H9 (cell line): ENCODE data around the gene RERE. TPM values are rescaled to one million over a fixed set of nuclear protein-coding genes. Genes with fewer than 3 reads are reported as not detected.

Experiments
- DNase-seq: peaks from one replicate; pipeline ENCODE4 v3.0.0-alpha.2; 2017
- H2AFZ ChIP-seq: one replicate; pipeline ENCODE4 v1.6.1; 2013; ENCODE audit warnings: mild to moderate bottlenecking, low read length, control low read depth, moderate library complexity
- H2AK5ac ChIP-seq: 2 replicates; pipeline ENCODE4 v1.6.1; 2013; ENCODE audit warnings: low read length, control low read depth, mixed read lengths; ENCODE audit not compliant: insufficient read length
- H2BK120ac ChIP-seq: one replicate; pipeline ENCODE4 v1.6.1; 2013; ENCODE audit warnings: low read depth, mild to moderate bottlenecking, low read length, control low read depth, inconsistent platforms; ENCODE audit not compliant: poor library complexity, severe bottlenecking
- H2BK12ac ChIP-seq: 2 replicates; pipeline ENCODE4 v1.6.1; 2013; ENCODE audit warnings: low read length, control low read depth, mixed read lengths, low read depth; ENCODE audit not compliant: insufficient read length
- H2BK15ac ChIP-seq: 2 replicates; pipeline ENCODE4 v1.6.1; 2013; ENCODE audit warnings: low read depth, low read length, control low read depth
- H2BK20ac ChIP-seq: one replicate; pipeline ENCODE4 v1.6.1; 2013; ENCODE audit warnings: low read depth, mild to moderate bottlenecking, low read length, control low read depth, inconsistent platforms; ENCODE audit not compliant: poor library complexity, severe bottlenecking
- H2BK5ac ChIP-seq: 2 replicates; pipeline ENCODE4 v1.6.1; 2013; ENCODE audit warnings: low read length, control low read depth, mixed read lengths; ENCODE audit not compliant: insufficient read length
- H3K14ac ChIP-seq: 2 replicates; pipeline ENCODE4 v1.6.1; 2013; ENCODE audit warnings: low read length, control low read depth; ENCODE audit not compliant: insufficient read depth
- H3K18ac ChIP-seq: 2 replicates; pipeline ENCODE4 v1.6.1; 2013; ENCODE audit warnings: low read depth, mild to moderate bottlenecking, mixed read lengths, low read length, control low read depth; ENCODE audit not compliant: insufficient read length
- H3K23ac ChIP-seq: 2 replicates; pipeline ENCODE4 v1.6.1; 2013; ENCODE audit warnings: low read length, control low read depth, mixed read lengths, low read depth; ENCODE audit not compliant: insufficient read length
- H3K23me2 ChIP-seq: 2 replicates; pipeline ENCODE4 v1.6.1; 2013; ENCODE audit warnings: low read depth, mild to moderate bottlenecking, mixed read lengths, low read length, control low read depth; ENCODE audit not compliant: insufficient read length, poor library complexity, severe bottlenecking
- H3K27ac ChIP-seq: 2 replicates; pipeline ENCODE4 v1.5.1; 2013; ENCODE audit warnings: low read length, control low read depth, mixed read lengths, low read depth; ENCODE audit not compliant: insufficient read length
- H3K27me3 ChIP-seq: 2 replicates; pipeline ENCODE4 v1.6.1; 2013; ENCODE audit warnings: low read length, control low read depth, inconsistent platforms; ENCODE audit not compliant: insufficient read depth
- H3K4ac ChIP-seq: 2 replicates; pipeline ENCODE4 v1.6.1; 2013; ENCODE audit warnings: low read depth, mild to moderate bottlenecking, control low read depth, inconsistent platforms, low read length, moderate library complexity
- H3K4me1 ChIP-seq: 2 replicates; pipeline ENCODE4 v1.6.1; 2013; ENCODE audit warnings: low read length, control low read depth, inconsistent platforms; ENCODE audit not compliant: insufficient read depth
- H3K4me2 ChIP-seq: 2 replicates; pipeline ENCODE4 v1.6.1; 2013; ENCODE audit warnings: low read length, control low read depth, mixed read lengths; ENCODE audit not compliant: insufficient read length, insufficient read depth
- H3K56ac ChIP-seq: 2 replicates; pipeline ENCODE4 v1.6.1; 2013; ENCODE audit warnings: low read depth, mild to moderate bottlenecking, mixed read lengths, low read length, control low read depth; ENCODE audit not compliant: insufficient read length
- H3K79me1 ChIP-seq: 2 replicates; pipeline ENCODE4 v1.6.1; 2013; ENCODE audit warnings: low read depth, mild to moderate bottlenecking, moderate library complexity, low read length, control low read depth, inconsistent platforms; ENCODE audit not compliant: insufficient read depth, poor library complexity, severe bottlenecking
- H3K79me2 ChIP-seq: 2 replicates; pipeline ENCODE4 v1.6.1; 2013; ENCODE audit warnings: low read length, control low read depth, inconsistent platforms; ENCODE audit not compliant: insufficient read depth
- H3K9ac ChIP-seq: 2 replicates; pipeline ENCODE4 v1.6.1; 2013; ENCODE audit warnings: low read length, control low read depth, mixed read lengths; ENCODE audit not compliant: insufficient read length; ENCODE audit errors: extremely low read depth
- H3K9me3 ChIP-seq: one replicate; pipeline ENCODE4 v1.6.1; 2013; ENCODE audit warnings: low read depth, low read length, inconsistent platforms; ENCODE audit not compliant: control insufficient read depth
- H3T11ph ChIP-seq: one replicate; pipeline ENCODE4 v1.6.1; 2013; ENCODE audit warnings: mild to moderate bottlenecking, low read length, control low read depth, inconsistent platforms
- H4K20me1 ChIP-seq: one replicate; pipeline ENCODE4 v1.6.1; 2013; ENCODE audit not compliant: control insufficient read depth, insufficient read length, insufficient read depth
- H4K5ac ChIP-seq: 2 replicates; pipeline ENCODE4 v1.6.1; 2013; ENCODE audit warnings: low read depth, mild to moderate bottlenecking, mixed read lengths, low read length, control low read depth; ENCODE audit not compliant: insufficient read length
- H4K8ac ChIP-seq: replicated peaks from 2 replicates; pipeline ENCODE4 v1.6.1; 2013; ENCODE audit warnings: low read length, control low read depth, mixed read lengths, low read depth; ENCODE audit not compliant: insufficient read length
- H4K91ac ChIP-seq: 2 replicates; pipeline ENCODE4 v1.6.1; 2013; ENCODE audit warnings: low read depth, mild to moderate bottlenecking, moderate library complexity, mixed read lengths, low read length, control low read depth; ENCODE audit not compliant: insufficient read length
- H3K27ac Mint-ChIP-seq, 3 experiments: 2 replicates in 2 of 3; 3 replicates in 1 of 3; pipeline ENCODE4 v1.8.0; 2020 to 2021; ENCODE audit warnings: mixed read lengths in 3 of 3, mild to moderate bottlenecking in 1 of 3, moderate library complexity in 1 of 3
- H3K27me3 Mint-ChIP-seq: 2 replicates; pipeline ENCODE4 v1.8.0; 2021; ENCODE audit warnings: low read depth, mild to moderate bottlenecking, moderate library complexity, mixed read lengths
- H3K36me3 Mint-ChIP-seq, 3 experiments: 2 replicates in 2 of 3; 3 replicates in 1 of 3; pipeline ENCODE4 v1.8.0; 2020 to 2021; ENCODE audit warnings: low read depth in 3 of 3, mixed read lengths in 3 of 3; ENCODE audit not compliant: insufficient read depth in 1 of 3
- H3K4me1 Mint-ChIP-seq, 2 experiments: 2 replicates each; pipeline ENCODE4 v1.8.0; 2020; ENCODE audit warnings: mixed read lengths in 2 of 2
- H3K4me3 Mint-ChIP-seq, 2 experiments: 2 replicates in 1 of 2; 3 replicates in 1 of 2; pipeline ENCODE4 v1.8.0; 2020 to 2021; ENCODE audit warnings: mild to moderate bottlenecking in 2 of 2, mixed read lengths in 2 of 2, moderate library complexity in 1 of 2
- H3K9me3 Mint-ChIP-seq, 2 experiments: 2 replicates in 1 of 2; 3 replicates in 1 of 2; pipeline ENCODE4 v1.8.0; 2020; ENCODE audit warnings: mild to moderate bottlenecking in 2 of 2, mixed read lengths in 2 of 2, moderate library complexity in 1 of 2
- WGBS: extraction: QIAGEN DNeasy Blood & Tissue Kit; methylation state at CpG from one replicate; pipeline ENCODE4 v1.1.7; 2013; ENCODE audit warnings: missing lambda C conversion rate, low lambda C conversion rate, mixed read lengths; ENCODE audit not compliant: insufficient read length; ENCODE audit errors: extremely low coverage; 5-methylcytosine and 5-hydroxymethylcytosine counted together
- total RNA-seq: library from RNA; stranded (reverse); gene quantifications from 2 replicates; pipeline ENCODE4 v1.2.1, GENCODE V29; 2021
- TF ChIP-seq, protein P1 (sequence below): fragments of 200-600 bp; sonication (generic); conservative IDR thresholded peaks from 3 replicates; pipeline ENCODE4 v1.8.0; 2021; ENCODE audit warnings: antibody characterized with exemption, mild to moderate bottlenecking

The RERE gene
- total RNA-seq, 1 experiment from 2014 or later: 103 TPM

DNA sequence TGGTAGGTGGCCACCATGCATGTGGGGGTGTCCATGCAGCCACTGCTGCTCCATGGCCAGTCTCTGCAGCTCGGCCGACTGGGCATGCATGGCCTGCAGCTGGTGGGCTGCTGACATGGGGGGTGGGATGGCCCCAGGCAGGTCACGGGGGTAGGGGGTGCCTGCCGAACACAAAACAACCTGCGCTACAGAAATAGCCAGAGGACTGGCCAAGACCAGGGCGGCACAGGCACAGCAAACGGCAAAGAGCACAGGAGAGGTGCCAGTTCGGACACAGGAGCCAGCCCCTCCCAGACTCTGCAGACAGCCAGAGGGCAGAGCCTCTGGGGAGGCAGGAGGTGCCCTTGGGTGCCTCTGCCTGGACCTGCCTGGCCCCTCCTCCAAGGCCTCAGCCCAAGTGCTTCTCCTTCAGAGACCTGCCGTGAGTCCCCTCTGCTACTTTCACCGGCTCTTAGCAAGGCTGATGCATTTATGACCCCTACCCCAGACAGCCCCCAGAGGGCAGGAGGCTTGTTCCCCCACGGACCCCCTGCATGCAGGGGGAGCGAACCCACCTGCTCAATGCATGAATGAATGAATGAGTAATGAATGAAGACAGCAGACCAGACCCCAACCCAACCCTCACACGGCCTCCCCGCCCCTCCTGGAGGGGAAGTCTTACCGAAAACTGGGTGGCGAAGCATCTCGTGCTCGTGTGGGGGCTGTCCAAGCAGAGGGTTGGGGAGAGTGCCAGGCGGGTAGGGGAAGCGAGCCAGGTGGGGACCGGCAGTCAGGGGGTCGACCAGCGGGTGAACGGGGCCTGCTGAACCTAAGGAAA, 461.8 kb downstream of the RERE start:
- H3K79me1 ChIP-seq: no peaks in the 10 kb centered on the region
- H3K56ac ChIP-seq: no peak overlapping the region
- Mint-ChIP-seq H3K27me3 (no peaks in the 10 kb centered on the region; the same call in none of the 2 replicates), H3K4me3 (no peak overlapping the region), H3K27ac (peak overlapping the region; percentile 40 to 94 (median 76); a peak in 5 of 7 replicates), H3K36me3 (peaks cover 34 to 68% (median 67%) of the 10 kb centered on the region in 3 experiments; a peak in 6 of 7 replicates), H3K4me1 (peaks cover 15 to 22% of the 10 kb centered on the region in 2 experiments), H3K9me3 (no peaks in the 10 kb centered on the region)
- WGBS: no CpG with 5 or more reads among the region's 24 CpGs
- no peak overlapping the region for H2BK120ac ChIP-seq
- H3K23ac ChIP-seq: no peak overlapping the region
- no peak overlapping the region for H2BK15ac ChIP-seq
- H3K18ac ChIP-seq: no peak overlapping the region
- no peak overlapping the region for H3K4me2 ChIP-seq
- no peak overlapping the region; the same call in 1 of the 2 replicates for H3K14ac ChIP-seq
- no peak overlapping the region for H2BK5ac ChIP-seq
- no peak overlapping the region for H2AK5ac ChIP-seq
- TF ChIP-seq, protein P1, sequence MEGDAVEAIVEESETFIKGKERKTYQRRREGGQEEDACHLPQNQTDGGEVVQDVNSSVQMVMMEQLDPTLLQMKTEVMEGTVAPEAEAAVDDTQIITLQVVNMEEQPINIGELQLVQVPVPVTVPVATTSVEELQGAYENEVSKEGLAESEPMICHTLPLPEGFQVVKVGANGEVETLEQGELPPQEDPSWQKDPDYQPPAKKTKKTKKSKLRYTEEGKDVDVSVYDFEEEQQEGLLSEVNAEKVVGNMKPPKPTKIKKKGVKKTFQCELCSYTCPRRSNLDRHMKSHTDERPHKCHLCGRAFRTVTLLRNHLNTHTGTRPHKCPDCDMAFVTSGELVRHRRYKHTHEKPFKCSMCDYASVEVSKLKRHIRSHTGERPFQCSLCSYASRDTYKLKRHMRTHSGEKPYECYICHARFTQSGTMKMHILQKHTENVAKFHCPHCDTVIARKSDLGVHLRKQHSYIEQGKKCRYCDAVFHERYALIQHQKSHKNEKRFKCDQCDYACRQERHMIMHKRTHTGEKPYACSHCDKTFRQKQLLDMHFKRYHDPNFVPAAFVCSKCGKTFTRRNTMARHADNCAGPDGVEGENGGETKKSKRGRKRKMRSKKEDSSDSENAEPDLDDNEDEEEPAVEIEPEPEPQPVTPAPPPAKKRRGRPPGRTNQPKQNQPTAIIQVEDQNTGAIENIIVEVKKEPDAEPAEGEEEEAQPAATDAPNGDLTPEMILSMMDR: no peak
- H3K4ac ChIP-seq: no peak overlapping the region
- no peak overlapping the region for H3K27ac ChIP-seq
- no peak overlapping the region for H3T11ph ChIP-seq
- H2AFZ ChIP-seq: no peak overlapping the region
- H3K9me3 ChIP-seq: no peaks in the 10 kb centered on the region
- no peak overlapping the region for H4K91ac ChIP-seq
- no peaks in the 10 kb centered on the region for H3K27me3 ChIP-seq
- H3K9ac ChIP-seq: no peak overlapping the region
- no peak overlapping the region for H4K8ac ChIP-seq
- no peaks in the 10 kb centered on the region for H3K23me2 ChIP-seq
- no peak overlapping the region for H2BK12ac ChIP-seq
- H3K79me2 ChIP-seq: no peaks in the 10 kb centered on the region
- no peaks in the 10 kb centered on the region for H3K4me1 ChIP-seq
- no peak overlapping the region for H2BK20ac ChIP-seq
- no peak for DNase-seq
- peaks cover 3% of the 10 kb centered on the region for H4K20me1 ChIP-seq
- no peak overlapping the region for H4K5ac ChIP-seq
